ENCODE measurements around the gene SIL1.

The SIL1 gene

DNA sequence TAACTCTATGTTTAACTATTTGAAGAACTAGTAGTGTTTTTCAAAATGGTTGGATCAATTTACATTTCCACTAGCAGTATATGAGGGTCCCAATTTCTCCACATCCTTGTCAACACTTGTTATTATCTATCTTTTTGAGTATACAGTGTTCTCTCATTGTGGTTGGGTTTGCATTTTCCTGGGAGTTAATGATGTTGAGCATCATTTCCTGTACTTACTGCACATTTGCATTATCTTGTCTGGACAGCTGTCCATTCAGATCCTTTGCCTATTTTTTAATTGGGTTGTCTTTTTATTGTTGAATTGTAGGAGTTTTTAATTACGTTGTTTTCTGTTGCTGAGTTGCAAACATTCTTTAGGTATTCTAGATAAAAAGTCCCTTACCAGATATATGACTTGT, 219.6 kb downstream of the SIL1 start:
- DNase-seq (ENCODE audit: low spot score) = no peak

DNA sequence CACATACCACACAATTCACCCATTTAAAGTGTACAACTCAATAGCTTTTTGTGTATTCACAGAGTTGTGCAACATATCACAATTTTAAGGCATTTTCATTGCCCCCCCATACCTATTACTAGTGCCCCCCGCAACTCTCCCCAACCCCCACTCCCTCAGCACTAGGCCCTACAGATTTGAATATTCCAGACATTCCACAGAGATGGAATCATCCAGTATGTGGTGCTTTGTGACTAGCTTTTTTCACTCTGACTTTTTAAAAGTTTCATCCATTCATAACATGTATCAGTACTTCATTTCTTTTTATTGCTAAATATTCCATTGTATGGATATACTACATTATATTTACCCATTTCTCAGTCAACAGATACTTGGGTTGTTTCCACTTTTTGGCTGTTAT, 220.1 kb downstream of the SIL1 start:
- DNase-seq (ENCODE audit: low spot score) = no peak

DNA sequence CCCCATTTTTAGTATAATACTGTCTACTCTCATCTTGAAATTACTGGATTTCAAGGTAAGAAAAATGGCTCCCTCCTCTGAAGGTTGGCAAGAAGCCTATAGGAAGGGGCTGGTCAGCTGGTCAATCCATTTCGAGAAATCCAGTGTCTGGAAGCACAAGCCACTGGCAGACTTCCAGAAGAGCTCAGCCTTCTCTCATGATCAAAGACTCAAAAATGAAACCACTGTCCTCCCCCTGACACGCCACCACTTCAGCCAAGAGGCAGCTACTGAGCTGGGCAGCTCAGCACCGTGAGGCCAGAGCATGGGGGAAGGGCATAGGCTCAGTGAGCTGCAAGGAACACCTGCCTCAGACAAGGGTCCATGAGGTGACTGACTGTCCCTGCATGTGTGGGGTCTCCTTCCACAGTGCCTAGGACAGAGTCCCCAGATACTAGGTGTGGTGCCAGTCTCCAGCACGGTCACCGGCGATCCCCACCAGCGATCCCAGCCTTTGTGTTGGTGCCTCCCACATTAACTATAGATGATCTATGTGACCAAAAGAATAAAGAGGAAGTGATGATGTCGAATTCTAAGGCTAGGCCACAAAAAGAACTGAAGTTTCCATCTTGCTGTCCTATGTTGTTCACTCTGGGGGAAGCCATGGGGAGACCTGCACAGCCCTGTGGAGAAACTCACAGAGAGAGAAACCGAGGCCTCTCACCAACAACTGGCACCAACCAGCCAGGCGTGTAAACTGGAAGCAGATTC, 222.9 kb downstream of the SIL1 start:
- peak; percentile 79 for DNase-seq (ENCODE audit: low spot score)

DNA sequence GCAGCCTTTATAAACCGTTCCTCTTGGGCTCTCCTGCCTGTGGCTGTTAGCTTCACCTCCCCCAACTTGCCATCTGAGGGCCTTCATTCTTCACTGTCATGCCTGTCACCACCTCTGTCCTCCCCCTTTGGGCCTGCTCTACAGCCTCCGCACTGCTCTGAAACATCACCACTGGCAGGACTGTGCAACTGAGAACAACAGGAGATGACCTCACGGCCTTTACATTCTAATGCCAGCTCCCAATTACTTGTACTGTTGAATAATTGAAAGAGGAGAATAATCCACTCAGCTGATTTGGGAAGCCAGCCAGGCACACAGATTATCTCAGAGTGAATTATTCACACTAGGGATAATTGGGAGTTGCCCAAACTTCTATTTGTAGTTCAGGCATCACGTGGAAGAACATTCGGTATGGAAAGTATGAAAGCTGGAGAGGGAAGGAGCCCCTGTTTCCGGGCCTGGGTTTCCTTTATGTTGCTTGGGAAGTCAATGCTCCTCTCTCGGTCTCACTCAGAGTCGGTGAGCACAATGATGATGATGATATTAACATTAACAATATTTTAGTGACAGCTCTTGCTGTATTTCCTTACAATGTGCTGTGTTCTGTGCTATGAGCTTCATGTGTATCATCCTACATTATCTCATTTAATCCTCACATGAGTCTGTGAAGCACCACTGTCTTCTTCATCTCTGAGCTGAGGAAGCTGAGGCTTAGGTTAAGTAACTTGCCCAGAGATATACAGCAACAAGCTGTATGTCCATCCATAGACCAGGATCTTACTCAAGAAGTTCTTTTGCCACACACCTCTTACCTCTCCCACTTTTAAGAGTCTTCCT, 223.7 kb downstream of the SIL1 start:
- peak; percentile 58 for DNase-seq (ENCODE audit: low spot score)

DNA sequence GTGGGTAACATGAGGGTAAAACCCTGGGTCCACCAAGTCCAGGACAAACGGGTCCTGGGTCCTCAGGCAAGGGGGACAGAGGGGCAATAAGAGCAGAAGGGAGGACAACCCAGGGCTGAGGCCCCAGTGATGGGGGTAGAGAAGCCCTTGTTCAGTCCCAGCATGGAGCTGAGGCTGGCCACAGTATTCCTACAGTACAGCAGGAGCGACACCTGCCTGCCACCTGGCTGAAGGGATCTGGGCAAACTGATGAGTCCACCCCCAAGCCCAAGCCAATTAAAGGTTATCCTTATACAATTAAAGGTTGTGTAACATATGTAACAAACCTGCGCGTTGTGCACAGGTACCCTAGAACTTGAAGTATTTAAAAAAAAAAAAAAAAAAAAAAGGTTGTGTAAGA, 225.3 kb downstream of the SIL1 start:
- DNase-seq (ENCODE audit: low spot score) = no peak

DNA sequence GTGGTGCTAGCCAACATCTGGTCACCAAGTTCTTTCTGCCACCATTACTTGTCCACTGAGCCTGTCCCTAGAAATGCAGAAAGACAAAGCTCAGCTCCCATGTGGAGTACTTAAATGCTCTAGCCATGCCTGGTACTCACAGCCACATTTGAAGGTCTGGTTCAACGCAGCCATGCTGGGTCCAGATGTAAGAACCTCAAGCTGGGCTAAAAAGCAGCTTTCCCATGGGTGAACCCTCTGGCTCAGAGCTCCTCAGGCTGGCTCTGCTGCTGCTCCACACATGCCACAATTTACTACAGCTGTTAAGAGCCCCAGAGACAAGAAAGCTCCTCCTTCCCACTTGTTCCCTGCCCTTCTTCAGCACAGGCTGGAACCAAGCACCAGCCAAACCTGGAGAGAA, 225.9 kb downstream of the SIL1 start:
- DNase-seq (ENCODE audit: low spot score) = peak; percentile 61

DNA sequence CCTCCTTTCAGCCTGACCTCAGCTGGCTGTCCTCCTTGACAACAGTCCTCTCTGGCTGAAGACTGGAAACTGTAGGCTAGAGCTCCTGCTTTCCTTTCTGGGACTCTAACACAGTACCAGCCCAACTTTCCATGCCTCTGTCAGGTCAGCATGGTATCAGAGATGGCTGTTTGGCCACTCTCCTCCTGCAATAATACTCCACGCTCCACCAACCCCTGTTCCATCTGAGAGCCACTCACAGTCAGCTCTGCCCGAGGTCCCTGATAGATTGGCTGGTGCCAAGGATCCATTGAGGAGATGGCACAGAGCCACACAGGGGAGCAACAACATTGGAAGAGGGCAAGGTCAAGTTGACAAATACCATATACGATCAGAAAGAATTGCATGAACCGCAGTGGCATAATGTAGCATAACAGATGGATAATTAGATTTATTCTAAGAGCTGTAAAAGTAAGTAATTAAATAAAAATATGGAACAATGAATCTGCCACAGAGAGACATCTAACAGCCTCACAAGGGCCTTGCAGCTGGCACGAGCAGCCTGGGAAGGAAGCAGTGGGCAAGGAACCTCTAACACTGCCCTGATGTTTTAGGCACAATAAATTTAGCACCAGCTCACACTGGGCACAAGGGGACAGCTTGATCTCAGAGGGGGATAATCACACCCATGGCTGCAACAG, 228.7 kb downstream of the SIL1 start:
- no peak for DNase-seq (ENCODE audit: low spot score)

DNA sequence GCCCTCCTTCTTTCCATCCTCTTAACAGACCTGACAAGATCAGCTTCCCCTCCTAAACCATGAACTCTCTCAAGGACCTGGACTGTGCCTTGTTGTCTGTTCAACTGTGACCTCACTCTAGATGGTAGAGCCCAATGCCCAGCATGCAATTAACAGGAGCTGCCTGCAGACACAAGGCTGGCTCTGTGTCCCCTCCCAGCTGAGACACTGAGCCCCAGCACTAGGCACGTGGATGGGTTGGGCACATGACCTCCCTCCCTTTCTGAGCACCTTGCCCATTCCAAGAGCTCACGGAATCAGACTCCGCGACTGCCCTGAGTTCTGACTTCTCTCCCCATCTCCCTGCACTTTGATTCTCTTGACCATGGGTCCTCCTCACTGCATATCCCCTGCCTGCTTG, 229.6 kb downstream of the SIL1 start:
- no peak for DNase-seq (ENCODE audit: low spot score)

DNA sequence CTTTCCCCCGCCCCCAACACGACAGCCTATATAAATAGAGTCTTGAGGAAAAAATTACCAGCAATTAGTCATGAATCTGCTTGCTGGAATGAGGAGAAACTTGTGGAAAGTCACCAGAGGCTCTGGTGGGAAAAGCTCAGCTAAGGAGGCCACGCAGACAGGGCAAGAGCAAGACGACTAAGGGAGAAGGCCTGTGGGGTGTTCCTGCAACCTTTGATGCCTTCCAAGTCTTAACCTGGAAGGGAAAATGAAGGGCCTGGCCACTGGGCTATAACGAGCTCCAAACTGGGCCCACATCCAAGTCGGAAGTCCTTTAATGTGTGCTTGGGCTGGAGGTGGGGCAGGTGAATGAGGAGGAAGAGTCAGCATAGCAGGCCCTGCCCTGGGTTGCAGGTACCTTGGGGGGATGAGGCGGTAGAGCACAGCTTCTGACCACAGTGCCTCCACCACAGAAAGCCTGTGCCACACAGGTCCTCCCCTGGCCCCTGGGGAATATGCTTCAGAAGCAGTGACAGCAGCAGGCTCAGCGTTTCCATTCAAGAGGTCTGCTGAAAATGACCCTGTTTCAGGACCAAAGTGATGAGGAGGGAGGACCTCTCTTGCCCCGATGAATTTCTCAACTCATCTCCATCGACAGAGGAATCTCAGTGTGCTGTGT, 230.2 kb downstream of the SIL1 start:
- no peak for DNase-seq (ENCODE audit: low spot score)

DNA sequence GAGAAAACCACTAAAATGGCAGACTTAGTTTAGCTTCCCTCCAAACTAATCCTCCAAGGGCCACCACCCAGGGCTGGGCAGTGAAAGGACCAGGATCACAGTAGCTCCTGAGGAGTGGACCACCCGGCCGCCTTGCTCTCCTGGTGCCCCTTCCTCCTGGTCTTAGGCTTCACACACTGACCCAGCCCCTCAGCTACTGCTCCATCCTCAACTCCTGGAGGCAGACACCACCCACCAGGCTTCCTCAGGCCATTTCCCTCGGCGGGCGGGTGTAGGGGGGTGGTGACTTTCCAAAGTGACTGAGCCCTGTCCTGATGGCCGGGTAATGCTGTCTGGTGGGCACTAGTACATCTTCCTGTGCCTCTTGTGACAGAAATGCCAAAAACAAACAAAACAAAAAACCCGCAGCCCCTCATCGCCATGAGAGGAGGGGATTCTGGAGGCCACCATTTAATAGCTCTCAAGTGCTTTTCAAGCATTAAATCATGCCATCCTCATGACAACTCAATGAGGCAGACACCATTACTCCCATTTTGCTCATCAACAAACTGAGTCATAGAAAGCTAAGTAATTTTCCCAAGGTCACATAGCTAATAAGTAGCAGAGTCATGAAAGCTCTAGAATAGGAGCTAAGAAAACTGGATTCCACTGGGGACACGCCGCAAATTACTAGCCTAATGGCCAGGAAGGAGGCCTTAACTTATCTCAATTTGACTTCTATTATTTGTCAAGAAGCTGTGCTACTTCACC, 231.8 kb downstream of the SIL1 start:
- no peak for DNase-seq (ENCODE audit: low spot score)

DNA sequence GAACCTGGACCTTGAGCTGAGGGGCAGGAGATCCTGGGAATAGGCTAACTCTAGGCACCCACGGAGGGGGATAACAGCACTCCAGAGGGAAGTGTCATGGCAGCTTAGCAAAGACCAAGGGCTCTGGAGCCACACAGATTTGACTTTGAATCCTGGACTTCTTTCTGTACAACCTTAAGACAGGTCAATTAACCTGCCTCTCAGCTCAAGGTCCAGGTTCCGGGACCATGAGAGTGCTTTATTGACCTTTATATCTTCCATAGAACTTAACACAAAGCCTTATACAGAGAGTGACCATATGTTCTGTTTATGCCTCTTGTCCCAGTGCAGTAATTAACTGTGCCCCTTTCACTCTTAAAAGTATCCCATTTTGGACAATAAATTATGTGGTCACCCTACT, 232.5 kb downstream of the SIL1 start:
- DNase-seq (ENCODE audit: low spot score) = no peak

DNA sequence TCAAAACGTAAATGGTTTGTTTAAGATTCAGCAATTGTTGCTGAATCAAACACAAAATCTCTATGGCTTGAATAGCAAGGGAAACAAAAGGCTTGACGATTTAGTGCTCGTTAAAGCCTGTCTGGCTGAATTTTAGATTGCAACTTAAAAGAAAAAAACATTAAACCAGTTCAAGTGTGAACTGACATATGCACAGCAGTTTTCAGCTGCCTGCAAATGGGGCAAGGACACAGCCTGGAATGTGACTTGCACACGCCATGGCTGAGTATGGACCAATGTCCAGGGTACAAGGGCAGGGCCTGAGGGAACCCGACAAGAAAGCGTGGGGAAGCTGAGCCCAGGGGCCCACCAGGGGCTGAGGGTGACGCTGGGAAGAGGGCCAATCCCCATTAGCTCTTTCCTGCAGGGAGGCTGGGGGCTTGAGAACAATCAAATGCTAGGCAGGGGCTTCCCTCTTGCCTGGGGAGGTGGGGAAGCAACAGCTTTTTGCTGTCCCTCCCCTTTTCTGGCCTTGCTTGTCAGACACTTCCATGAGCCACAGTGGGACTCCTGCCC, 233.4 kb downstream of the SIL1 start:
- DNase-seq (ENCODE audit: low spot score) = no peak

DNA sequence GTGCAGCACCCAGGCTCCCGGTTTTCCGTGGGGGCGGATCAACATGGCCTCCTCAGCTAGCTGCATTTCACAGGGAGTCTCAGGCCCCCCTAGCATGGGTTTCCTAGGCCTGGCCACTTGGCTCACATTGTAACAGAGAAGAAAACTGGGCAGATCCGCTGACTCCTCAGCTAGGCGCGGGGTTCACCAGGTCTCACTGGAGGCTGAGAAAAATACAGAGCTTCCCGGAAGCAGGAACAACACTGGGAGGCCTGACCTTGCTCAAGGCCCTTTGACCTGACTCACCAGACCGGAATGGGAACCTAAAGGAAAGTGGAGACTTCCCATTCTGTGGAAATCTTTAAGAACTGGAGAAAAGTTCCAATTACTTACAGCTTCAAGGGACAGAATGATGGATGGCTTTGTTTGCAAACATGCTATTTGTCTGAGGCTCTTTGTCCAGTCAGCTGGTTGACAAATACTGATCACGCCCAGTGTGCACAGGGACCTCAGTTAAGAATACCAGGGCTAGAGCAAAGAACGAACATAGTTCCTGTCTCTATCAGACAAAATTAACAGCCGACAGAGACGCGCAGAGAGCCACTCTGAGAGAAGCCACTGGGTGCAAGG, 234.3 kb downstream of the SIL1 start:
- DNase-seq (ENCODE audit: low spot score) = no peak

DNA sequence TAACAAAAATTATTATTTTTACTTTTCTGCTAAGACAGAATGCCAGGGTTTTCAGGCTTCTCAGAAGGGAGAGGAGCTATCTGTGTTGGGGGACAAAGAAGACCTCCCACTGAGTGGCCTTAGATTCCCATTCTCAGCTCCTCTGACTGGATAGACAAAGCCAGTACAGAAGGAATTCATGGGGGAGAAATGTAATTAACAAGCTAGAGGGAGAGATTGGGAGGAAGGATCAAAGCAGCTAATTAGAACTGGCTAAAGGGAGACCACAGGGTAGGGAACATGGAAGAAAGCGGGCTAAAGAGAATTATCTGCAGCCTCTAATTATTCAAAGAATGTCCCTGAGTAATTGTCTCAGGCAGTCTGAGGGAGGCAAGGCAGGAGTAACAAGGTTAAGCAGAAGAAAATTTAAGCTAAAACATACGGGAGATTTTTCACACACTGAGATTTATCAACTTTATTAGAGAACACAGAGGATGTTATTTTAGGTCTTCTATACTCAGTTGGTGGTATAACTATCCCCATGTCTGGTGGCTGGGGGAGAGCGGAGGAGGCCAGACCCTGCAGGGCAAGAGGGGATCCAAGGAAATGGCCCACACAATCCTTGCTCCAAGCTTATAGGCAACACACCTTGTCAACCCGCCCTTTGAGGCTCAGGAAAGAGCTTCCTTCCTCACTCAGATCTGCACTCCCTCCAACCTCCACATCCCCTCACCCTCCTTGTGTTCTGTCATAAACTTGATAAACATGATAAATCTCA, 235.4 kb downstream of the SIL1 start:
- no peak for DNase-seq (ENCODE audit: low spot score)

DNA sequence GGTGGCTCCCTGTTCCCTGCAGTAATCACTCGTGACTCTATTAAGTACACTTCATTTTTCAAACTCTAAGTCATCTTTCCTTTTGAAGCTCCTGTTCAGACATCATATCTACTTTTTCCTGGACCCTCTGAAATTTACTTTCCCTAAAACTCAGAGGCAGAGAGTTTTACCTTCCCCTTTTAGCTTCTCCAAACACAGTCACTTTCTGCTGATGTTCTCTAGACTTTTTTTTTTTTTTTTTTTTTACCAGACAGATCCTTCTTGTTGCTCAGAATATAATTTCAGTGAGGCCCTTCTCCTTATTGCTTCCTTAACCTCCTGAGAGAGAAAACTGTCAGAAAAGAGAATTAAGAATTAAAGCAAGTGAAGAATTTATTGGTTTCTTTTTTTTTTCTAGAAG, 236.4 kb downstream of the SIL1 start:
- no peak for DNase-seq (ENCODE audit: low spot score)

DNA sequence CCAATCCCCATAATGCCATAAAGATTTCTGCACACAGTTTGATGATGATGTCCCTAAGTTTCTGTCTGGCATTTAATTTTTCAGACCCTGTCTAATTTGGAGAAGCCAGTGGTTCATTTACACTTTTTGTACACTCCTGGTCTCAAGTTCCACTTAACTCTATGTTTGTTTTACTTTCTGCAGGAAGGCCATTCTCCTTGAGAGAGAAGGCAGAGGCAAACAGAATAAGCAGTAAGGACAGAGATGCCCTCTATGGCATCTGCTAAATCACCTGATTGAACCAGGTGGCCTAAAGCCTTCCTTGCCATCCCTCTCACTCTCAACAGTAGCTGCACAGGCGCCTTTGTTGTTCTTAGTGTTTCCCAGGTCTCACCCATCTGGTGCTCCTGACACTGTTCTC, 236.9 kb downstream of the SIL1 start:
- DNase-seq (ENCODE audit: low spot score) = no peak

DNA sequence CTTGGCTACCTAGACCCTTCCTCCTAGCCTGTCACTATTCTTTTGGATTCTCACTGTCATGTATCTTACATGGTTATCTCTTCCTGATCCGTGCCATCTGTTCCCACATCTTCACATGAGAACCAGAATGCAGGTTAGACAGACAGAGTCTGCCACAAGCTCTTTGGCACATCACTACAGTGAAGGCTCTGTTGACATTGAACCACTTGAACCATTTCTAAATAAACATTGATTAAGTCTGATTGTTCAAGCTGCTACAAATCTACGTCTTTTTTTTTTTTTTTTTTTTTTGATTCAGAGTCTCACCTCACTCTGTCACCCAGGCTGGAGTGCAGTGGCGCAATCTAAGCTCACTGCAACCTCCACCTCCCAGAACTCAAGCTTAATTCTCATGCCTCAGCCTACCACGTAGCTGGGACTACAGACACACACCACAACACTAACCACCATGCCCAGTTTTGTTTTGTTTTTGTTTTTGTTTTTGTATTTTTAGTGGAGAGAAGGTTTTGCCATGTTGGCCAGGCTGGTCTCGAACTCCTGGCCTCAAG, 237.9 kb downstream of the SIL1 start:
- DNase-seq (ENCODE audit: low spot score) = no peak

DNA sequence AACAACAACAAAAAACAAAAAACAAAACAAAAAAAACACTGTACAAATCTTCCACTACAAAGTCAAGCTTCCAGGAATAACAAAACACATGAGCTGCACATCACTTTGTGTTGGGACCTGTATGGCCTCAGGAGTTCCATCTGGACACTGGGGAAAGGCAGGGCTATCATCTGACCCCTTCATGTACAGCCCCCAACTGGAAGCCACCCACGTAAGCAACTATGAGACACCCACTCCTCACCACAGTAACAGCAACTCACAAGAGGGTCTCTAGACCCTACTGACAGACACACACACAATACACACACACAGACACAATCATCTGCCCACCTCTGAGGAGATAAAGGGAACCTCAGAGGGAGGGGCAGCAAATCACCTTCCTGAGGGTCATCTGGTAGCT, 241.4 kb downstream of the SIL1 start:
- DNase-seq (ENCODE audit: low spot score) = no peak

DNA sequence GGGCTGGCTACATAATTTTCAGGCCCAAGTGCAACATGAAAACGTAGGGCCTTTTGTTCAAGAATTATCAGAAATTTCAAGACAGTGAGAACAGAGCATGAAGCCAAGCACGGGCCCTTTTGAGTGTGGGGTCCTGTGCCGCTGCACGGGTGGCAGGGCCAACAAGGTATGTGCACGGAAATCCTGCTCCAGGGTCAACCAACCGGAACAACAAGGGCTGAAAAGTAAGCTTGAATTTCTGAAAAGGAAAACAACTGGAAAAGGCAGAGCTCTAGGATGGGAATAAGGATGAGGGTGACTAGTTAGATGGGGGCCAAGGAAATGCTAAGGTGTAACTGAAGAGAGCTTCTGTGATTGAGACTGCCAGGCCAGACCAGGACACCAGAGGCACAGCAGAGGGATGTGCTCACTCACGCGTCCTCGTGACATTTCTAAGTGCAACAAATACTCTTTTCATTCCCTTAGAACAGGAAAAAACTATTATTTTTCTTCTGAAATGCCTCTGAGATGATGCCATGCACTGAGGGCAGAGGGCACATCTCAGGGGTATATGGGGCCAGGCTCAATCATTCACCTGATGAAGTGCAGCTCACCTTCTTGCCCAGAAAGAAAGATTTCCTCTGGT, 242.4 kb downstream of the SIL1 start:
- DNase-seq (ENCODE audit: low spot score) = no peak

All from AG20443 (cell line).